NCI-H146 (cell line): ENCODE results near the gene SKI.

Experiments
- DNase-seq: peaks from one replicate; lab custom pipeline; 2025; lab: John Stamatoyannopoulos, UW

The SKI gene

DNA sequence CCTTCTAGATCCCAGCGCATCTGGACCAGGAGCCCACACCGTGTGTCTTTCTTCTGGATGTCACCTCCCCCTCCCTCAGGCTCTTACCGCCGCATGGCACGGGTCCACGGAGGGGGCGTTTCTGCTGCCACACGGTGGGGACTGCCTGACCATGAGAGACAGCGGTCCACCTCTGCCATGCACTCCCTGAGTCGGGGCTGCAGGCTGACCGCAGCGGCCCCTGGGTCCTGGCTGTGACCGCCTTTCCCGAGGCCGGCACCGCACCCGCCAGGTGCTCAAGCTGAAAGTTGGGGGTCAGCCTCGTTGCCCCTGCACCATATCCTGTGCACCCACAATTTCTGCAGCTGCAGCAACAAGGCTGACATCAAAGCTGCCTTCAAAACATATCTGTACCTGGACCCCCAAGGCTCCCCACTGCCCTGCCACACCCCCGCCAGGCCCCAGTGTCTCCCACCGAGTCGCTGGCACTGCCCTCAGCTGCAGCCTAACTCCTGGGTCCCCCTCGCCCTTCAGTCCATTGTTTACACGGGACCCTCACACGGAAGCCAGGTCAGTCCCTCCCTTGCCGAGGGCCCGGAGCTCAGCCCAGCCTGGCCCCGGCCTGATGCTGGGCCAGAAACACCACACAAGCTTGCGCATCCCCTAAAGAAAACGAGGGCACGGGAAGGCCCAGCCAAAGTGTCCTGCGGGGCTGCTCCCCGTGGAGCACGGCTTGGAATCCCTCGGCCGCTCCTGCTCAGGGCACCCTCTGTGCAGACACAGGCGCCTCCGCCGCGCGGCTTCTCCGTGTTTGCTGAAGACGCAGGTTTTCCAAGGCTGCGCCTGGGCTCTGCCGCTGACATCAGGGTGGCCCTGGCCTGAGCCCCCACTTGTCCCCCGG lies 111.3 kb downstream of the SKI start:
- DNase-seq = no peak

DNA sequence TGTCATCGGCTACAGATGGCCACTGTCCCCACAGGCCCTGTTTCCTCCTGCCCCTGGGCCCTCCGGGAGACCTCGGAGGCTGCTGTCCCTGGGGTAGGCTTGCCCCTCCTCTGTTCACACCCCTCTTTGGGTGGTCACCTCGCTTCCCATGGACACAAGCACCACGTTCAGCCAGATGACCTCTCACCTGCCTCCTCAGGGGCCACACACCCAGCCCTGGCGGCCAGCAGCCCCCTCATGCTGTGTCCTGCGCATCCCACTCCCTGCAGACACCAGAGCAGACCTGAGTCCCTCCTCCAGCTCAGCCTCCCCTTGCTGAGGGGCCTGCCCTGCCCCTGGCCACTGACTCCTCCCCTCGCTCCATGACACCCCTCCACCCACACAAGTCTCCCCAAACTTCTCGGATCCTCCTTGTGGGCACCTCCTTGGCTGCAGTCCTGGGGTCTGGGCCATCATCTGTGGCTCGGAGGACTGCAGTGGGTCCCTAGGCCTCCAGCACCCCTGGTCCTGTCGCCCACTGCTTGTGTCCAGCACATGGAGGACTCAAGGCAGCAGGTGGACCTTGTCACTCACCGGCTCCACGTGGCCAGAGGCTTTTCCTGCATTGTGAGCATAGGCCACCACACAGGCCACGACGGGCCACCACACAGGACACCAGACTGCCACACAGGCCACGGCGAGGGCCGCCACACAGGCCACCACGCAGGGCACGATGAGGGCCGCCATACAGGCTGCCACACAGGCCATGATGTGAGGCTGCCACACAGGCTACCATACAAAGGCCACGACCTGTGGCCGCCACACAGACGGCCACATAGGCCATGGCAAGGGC lies 112.2 kb downstream of the SKI start:
- DNase-seq = no peak

DNA sequence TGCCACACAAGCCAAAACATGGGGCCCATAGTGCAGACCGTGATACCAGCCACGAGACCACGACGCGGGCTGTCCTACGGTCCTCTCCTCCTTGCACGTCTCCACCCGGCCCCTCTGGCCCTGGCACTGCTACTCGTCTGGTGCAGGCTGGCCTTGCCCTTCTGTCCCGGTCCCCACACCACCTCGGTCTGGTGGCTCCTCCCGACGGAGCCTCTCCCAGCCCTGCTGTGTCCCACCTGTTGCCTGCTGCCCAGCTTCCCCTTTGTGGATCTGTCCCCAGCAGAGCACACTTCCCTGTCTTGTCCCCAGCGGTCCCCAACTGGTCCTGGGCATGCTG lies 112.8 kb downstream of the SKI start:
- DNase-seq = no peak

DNA sequence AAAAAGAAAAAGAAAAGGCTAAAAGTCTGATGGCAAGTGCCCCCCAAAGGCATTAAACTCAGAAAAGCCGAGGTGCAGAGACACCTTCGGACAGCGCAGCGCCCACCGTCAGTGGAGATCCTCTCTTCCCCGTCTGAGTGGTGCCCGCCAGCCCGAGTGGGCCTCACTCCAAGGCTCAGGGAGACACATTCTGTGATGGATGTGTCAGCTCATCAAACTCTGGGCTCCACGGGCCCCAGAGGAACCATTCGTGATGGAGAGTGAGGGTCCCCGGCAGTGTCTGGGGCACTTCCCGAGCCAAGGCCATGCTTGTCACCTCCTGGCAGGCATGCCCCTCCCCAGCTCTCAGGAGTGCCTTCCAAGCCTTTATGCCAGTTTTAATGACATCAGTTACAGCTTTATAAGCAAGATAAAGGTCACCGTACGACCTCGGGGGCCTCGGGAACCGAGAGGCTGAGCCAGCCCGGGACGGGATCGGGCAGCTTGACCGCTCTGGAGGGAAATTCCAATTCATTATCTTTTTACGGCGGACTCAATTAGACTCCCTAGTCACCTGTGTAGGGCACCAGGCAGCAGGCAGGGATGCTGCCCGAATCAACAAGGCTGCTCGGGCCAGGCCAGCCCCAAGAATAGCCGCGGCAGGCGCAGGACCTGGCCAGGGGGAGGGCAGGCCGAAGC lies 113.7 kb downstream of the SKI start:
- DNase-seq = no peak

DNA sequence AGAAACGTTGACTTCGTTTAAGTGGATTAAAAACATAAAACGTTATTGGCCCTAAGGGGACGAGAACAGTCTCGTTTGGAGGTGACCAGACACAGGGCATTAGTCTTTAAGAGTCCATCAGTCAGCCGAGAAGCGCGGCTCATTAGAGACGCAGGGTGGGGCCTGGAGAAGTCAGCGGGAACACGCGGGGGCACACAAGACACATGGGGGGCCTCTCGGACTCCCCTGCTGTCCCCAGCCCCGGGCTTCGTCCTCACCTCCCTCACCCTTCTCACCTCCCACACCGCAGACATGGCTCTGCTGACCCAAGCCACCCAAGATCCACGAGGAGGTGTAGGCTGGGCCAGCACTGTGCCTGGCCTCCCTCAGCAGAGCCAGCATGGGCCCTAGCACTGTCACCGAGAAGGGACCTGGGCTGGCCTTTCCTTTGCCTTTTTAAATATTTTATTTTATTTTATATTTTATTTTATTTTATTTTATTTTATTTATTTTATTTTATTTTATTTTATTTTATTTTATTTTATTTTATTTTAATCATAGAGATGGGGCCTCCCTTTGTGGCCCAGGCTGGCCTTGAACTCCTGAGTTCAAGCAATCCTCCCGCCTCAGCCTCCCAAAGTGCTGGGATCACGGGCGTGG lies 114.4 kb downstream of the SKI start:
- DNase-seq = no peak

DNA sequence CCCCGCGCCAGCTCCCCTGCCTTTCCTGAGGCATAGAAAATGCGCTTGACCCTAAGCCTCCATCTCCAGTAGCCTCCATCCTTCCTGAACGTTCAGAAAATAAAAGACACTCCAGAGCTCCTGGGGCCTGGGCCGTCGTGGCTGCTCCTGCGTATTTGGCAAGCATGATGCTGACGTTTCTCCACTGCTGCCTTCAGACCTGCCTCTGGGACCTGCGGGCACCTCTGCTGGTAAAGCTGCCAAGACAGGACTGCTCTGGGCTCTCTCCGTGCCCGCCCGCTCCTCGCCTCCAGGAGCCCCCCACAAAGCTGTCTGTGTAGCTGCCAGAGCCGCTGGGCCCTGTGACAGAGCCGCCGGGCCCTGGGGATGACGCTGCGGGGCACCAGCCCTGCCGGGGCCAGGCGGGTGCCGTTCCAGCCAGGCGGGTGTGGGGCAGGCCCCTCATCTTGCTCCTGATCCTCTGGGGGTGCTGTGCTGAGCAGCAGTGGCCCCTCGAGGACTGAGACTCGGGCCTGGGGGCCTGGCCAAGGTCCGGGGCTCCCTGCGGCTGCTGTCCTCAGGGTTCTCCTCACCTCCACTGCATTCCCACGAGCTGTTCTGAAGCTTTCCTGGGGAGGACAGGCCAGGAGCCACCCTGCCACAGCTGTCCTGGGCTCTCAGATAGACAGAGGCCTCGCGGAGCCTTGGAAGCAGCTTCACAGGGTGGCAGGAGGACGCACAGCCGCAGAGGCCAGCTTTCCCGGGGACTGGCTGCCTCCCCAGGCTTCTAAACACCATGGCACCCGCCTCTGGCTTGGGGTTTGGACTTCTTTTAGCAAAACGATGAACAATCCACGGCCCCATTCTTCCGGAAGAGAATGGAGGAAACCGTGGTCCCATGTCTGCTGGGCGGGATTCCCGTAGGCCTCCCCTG lies 115.2 kb downstream of the SKI start:
- DNase-seq = no peak

DNA sequence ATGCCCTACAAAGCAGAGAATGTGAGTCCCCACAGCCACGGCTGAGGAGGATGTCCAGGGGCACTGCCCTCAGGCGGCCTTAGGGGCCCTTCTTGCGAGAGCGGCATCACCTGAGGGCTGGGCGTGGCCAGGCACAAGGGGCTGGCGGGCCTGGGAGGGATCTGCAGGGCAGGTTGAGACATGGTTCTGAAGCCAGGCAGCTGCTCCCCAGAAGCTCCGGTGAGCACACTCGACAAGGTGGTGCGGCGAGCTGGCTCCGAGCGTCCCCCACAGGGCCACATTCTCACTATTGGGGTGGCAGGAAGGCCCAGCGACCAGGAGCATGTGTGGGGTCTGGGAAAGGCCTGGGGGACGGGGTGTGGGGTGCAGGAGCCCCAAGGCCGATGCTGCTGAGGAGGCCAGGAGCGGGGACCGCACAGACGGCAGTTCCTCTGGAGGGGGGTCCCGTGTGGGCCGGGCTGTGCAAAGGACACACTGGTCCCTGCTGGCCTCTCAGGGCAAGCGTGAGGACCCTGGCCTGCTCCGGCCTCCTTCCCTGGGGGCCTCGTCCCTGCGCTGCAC lies 116.1 kb downstream of the SKI start:
- no peak for DNase-seq

DNA sequence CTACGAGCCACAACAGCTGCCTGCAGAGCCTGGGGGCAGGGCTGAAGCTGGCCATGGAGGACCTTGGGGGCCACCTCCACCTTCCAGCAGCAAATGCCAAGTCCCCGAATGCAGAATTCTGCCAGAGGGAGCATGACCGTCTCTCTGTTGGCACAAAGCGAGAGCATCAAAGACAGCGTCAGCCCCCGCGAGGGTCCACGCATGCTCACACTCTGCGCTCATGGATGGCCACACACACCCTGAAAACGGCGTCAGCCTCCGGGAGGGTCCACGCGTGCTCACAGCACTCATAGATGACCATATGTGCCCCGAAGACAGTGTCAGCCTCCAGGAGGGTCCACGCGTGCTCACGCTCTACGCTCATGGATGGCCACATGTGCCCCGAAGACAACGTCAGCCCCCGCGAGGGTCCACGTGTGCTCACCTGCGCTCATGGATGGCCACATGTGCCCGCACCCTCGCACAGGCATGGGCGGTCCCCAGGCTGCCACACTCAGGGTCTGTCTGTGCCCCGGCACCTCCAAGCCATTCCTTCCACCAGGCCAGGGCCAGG lies 116.7 kb downstream of the SKI start:
- no peak for DNase-seq

DNA sequence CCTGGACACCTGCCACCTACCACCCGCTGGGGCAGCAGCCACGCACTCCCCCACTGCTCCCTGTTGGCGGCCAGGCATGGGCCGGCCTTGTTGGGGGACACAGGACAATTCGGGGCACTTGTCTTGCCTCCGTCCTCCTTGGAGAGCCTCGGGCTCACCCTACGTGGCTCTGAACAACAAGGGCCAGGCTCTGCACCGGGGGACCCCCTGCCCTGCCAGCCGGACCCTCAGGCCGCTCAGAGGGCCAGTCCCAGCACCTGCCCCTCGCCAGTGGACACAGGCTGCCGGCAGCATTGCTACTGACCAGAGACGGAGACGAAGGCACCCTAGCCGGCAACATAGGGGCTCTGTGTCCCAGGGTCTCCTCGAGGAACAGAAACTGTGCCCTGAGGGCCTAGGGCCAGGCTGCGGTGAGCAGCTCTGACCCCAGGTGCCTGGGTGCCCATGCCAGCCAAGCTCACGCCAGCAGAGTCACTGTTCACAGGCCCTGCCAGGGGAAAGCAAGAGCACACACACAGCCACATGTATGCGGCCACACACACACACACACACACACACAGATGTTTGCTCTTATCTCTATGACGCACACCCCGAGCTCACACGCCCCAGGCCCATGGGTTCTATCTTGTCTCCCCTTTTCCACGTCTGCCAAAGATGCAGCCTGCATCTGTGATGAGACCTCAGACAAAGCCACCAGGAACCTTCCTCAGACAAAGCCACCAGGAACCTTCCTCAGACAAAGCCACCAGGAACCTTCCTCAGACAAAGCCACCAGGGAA lies 117.4 kb downstream of the SKI start:
- no peak for DNase-seq

DNA sequence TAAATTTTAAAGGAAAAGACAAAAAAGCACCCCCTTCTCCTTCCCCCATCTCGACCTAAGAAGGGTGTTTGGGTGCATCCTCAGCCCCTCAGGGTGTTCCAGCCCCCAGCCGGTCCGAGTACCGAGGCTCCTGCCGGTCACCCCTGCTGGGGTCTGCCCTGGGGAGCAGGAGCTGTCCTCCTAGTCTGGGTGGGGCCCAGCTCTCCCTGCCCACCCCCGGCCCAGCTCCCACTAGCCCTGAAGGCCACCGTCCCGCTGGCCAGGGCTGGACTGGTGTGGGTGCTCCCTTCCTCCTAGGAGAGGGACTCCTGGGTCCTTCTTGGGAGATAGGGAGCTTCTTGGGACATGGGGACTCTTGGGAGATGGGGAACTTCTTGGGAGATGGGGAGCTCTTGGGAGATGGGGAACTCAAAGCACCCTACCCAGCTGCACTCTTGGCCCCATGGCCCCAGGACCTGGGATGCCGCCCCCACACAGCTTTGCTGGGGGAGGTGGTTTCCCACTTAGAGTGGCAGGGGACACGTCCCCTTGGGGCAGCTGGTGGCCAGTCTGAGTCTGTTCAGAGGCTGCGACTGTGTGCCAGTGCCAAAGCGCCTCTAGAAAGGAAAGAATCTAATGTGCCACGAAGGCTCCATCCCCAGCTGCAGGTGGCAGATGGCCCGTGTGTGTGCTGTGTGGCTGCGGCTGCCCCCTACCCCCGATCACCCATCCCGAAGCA lies 118.7 kb downstream of the SKI start:
- no peak for DNase-seq

DNA sequence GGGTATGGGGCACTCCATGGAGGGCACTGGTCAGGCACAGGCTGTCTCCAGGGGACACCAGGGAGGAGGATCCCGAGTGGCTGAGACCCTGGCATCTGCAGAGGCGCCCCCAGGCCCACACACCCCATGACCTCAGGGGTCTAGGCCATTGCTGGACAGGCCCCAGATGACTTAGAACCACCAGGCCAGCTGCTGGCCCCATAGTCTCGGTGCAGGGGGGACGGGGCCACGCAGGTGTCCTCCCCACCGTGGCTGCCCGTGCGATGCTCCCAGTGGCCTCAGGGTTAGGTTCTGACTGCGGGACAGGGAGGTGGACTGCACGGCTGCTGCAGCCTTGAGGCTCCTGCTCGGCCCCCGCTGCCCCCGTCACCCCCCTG lies 119.3 kb downstream of the SKI start:
- DNase-seq = no peak

DNA sequence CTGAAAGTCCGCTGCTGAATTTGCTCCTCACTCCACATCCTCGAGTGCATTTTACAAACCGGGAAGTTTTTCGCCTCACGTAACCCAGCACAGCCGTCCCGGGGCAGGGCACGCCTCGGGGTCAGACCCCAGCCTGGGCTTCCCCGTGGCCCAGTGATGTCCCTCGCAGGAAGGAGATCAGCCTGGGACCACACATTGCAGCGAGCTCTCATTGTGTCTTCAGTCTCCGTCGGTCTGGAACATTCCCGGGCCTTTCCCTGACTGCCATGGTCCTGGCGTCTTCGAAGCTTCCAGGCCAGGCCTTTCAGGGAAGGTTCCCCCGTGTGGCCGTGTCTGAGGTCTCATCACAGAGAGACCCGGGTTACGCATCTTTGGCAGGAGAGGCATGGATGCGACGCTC lies 119.8 kb downstream of the SKI start:
- DNase-seq = no peak

DNA sequence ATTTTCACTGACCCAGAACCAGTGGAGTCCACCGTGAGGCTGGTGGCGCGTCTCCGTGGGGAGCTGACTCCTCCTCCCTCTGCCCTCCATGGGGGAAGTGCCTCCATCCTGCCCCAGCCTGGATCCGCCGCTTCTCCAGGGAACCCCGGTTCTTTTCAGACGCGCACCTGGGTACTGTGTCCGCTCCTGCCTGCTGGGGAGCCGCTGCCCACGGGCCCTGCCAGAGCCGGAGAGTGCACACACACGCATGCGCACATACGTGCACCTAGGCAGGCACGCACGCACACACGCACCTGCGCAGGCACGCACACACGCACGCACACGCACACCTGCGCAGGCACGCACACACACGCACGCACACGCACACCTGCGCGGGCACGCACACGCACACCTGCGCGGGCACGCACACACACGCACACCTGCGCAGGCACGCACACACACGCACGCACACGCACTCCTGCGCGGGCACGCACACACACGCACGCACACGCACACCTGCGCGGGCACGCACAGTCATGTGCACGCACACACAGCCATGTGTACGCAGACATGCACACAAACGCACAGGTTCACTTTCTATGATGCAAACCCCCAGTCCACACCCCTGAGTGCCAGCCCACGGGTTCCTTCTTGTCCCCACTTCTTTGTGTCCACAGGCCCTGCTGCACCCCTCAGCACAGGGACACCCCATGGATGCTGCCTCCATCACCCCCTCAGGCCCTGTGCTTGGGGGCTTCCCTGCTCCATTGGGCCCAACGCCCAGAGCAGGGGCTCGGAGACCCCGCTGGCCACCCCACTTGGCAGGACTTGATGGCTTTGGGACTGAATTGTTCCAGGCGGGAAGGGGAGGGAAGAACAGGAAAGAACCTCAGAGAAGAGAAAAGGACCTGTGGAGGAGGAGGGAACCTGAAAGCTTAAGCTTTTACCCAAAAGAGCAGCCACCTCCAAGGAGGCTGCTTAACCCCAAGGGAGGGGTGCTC lies 120.5 kb downstream of the SKI start:
- DNase-seq = no peak

DNA sequence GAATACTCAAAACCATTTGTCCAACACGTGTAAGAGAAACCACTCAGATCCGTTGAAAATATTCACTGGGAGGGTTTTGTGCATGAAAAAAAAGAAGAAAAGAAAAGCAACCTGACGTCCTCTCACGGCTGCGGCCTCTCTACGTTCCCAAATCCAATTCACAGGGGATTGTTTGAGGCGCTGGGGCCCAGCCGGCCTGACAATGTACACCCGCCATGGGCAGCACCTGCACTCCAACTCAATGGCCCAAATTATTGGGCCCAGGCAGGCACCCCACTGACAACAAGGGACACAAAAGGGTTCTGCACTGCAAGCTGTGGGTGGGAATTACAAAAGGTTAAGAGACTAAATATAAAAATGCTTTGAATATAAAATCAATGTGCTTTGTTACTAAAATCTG lies 121.7 kb downstream of the SKI start:
- no peak for DNase-seq

DNA sequence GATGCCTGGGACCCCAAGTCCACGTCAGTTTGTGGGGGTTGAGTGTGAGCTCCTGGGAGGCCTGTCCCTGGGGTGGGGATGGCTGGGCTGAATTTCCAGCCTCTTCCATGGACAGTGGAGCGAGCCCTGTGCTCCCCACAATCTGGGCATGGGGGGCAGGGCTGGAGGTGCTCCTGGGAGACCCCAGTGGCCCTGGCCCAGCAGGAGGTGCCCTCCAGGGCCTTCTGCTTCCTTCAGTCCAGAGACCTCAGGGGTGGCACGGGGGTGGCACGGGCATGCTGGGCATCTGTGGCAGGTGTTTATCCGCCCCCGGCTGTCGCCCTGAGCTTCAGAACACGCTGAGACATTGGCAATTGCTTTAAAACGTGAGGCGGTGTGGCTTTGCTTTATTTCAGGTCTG lies 122.4 kb downstream of the SKI start:
- no peak for DNase-seq

DNA sequence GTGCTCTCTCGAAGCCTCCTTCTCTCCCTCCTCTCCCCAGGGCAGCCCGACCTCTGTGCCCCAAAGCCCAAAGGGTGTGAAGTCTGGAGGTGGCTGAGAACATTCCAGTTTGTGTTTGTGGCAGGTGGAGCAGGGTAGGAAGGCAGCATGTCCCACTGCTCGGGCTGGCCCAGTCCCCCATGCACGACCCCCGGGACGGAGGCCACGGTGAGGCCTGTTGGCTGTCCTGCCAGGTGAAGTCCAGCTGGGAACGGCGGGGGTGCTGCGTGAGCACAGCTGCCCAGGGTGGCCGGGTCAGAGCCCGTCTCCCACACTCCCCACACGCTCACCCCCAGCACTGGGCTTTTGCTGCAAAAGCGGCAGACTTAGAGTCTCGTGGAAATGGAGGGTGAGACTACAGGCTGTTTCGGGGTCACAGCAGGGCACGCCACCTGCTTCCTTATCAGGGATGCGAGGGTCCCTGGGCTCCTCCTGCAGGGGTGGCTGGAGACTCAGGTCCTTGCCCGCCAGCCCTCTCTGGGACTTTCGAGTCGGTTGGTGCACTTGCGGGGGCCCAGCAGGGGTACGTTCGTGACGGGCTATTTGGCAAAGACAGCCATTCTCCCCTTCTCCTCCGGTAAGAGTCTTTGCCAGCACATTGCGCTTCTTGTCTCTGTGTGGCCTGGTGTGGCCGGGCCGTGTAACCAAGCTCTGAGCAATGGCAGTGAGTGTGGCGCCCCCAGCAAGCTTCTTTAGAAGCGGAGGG lies 123.0 kb downstream of the SKI start:
- DNase-seq = no peak

DNA sequence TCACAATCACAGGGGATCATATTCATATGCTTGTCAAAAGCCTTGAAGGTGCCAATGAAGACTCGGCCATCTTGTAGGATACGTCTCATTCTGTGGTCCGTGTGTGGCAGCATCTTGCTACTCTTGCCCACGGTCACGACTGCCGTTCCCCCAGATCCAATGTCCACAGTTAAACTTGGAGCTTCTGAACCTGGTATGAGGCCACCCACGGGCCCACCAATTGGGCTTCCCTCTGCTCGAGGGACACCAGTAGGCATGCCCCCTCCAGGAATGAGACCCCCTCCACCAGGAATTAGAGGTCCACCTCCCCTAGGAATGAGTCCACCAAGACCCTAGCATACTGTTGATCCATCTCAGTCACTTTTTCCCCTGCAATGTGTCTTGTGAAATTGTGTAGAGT lies 123.6 kb downstream of the SKI start:
- DNase-seq = no peak
